Measurements from ENCODE around the gene NDOR1.

Gene NDOR1

GRCh38 chr9:137231372-137232039, 26.0 kb downstream of the NDOR1 start:
- no peaks in the 10 kb centered on the region for H3K9me3 ChIP-seq (ENCODE audit: low read length)
- H3K4me2 ChIP-seq (ENCODE audit: low read length): no peak overlapping the region
- no peaks in the 10 kb centered on the region for H3K79me2 ChIP-seq (ENCODE audit: insufficient read depth, low read length)
- no peaks in the 10 kb centered on the region for H3K9me2 ChIP-seq (ENCODE audit: low read depth, low read length)
- H3K27ac ChIP-seq (ENCODE audit: low read depth, low read length, poor library complexity, severe bottlenecking): no peak overlapping the region
- H3F3A ChIP-seq (ENCODE audit: insufficient read depth, low read length): no peaks in the 10 kb centered on the region
- H3K4me1 ChIP-seq (ENCODE audit: insufficient read depth, low read length, severe bottlenecking): peaks cover under 1% of the 10 kb centered on the region
- H4K20me1 ChIP-seq (ENCODE audit: insufficient read depth, low read length): no peaks in the 10 kb centered on the region
- TF ChIP-seq EZH2 (IDR thresholded peaks at IDR 0.05; ENCODE audit: borderline replicate concordance, low read length): no peak
- TF ChIP-seq, protein P1, sequence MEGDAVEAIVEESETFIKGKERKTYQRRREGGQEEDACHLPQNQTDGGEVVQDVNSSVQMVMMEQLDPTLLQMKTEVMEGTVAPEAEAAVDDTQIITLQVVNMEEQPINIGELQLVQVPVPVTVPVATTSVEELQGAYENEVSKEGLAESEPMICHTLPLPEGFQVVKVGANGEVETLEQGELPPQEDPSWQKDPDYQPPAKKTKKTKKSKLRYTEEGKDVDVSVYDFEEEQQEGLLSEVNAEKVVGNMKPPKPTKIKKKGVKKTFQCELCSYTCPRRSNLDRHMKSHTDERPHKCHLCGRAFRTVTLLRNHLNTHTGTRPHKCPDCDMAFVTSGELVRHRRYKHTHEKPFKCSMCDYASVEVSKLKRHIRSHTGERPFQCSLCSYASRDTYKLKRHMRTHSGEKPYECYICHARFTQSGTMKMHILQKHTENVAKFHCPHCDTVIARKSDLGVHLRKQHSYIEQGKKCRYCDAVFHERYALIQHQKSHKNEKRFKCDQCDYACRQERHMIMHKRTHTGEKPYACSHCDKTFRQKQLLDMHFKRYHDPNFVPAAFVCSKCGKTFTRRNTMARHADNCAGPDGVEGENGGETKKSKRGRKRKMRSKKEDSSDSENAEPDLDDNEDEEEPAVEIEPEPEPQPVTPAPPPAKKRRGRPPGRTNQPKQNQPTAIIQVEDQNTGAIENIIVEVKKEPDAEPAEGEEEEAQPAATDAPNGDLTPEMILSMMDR (IDR thresholded peaks at IDR 0.05; ENCODE audit: low read length): no peak
- peaks cover 12% of the 10 kb centered on the region; the same call in 1 of the 2 replicates for H3K27me3 ChIP-seq (ENCODE audit: insufficient read depth, low read length)
- H3K36me3 ChIP-seq (ENCODE audit: insufficient read depth, low read length): no peaks in the 10 kb centered on the region
- H3K9ac ChIP-seq (ENCODE audit: low read length): no peak overlapping the region
- H3K4me3 ChIP-seq (ENCODE audit: low read depth, low read length, poor library complexity, severe bottlenecking): no peak overlapping the region
- H2AFZ ChIP-seq (ENCODE audit: low read length): no peak overlapping the region

DNA sequence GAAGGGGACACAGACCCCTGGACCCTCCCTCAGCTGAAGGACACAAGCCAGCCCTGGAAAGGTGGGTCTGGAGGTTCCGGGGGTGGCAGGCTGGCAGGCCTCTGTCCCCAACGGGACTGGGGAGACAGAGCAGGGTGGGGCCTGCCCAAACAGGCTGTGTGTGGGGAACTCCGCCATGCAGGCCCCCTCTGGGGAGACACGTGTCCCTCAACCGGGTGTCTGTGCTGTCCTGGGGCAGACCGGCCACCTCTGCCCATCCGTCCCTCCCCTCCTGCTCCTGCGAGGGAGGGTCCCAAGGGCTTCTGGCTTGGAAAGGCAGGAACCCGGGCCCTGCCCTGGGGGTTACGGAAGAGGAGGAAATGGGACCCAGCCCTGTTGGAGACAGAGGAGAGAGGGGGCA, 26.6 kb downstream of the NDOR1 start:
- Histone ChIP-seq H3K9me2 (ENCODE audit: low read depth, low read length) (no peaks in the 10 kb centered on the region), H3K9ac (ENCODE audit: low read length) (no peak overlapping the region), H3K4me2 (ENCODE audit: low read length) (no peak overlapping the region), H3K9me3 (ENCODE audit: low read length) (no peaks in the 10 kb centered on the region), H3K27me3 (ENCODE audit: insufficient read depth, low read length) (peaks cover 12% of the 10 kb centered on the region; the same call in 1 of the 2 replicates), H3K4me3 (ENCODE audit: low read depth, low read length, poor library complexity, severe bottlenecking) (no peak overlapping the region), H3K4me1 (ENCODE audit: insufficient read depth, low read length, severe bottlenecking) (peaks cover 6% of the 10 kb centered on the region), H4K20me1 (ENCODE audit: insufficient read depth, low read length) (no peaks in the 10 kb centered on the region), H2AFZ (ENCODE audit: low read length) (no peak overlapping the region), H3K36me3 (ENCODE audit: insufficient read depth, low read length) (no peaks in the 10 kb centered on the region), H3F3A (ENCODE audit: insufficient read depth, low read length) (no peaks in the 10 kb centered on the region), H3K79me2 (ENCODE audit: insufficient read depth, low read length) (no peaks in the 10 kb centered on the region), H3K27ac (ENCODE audit: low read depth, low read length, poor library complexity, severe bottlenecking) (no peak overlapping the region)
- no peak for TF ChIP-seq EZH2 (IDR thresholded peaks at IDR 0.05; ENCODE audit: borderline replicate concordance, low read length)
- TF ChIP-seq, protein P1 (IDR thresholded peaks at IDR 0.05; ENCODE audit: low read length): no peak

GRCh38 chr9:137232510-137232909, 27.0 kb downstream of the NDOR1 start:
- Histone ChIP-seq H3K4me2 (ENCODE audit: low read length) (no peak overlapping the region), H3K79me2 (ENCODE audit: insufficient read depth, low read length) (no peaks in the 10 kb centered on the region), H3K4me3 (ENCODE audit: low read depth, low read length, poor library complexity, severe bottlenecking) (no peak overlapping the region), H3K9ac (ENCODE audit: low read length) (no peak overlapping the region), H3K9me2 (ENCODE audit: low read depth, low read length) (no peaks in the 10 kb centered on the region), H3K27ac (ENCODE audit: low read depth, low read length, poor library complexity, severe bottlenecking) (no peak overlapping the region), H3K4me1 (ENCODE audit: insufficient read depth, low read length, severe bottlenecking) (peaks cover 8% of the 10 kb centered on the region), H3K27me3 (ENCODE audit: insufficient read depth, low read length) (peaks cover 12% of the 10 kb centered on the region; the same call in 1 of the 2 replicates), H3K9me3 (ENCODE audit: low read length) (no peaks in the 10 kb centered on the region), H3K36me3 (ENCODE audit: insufficient read depth, low read length) (no peaks in the 10 kb centered on the region), H4K20me1 (ENCODE audit: insufficient read depth, low read length) (no peaks in the 10 kb centered on the region), H2AFZ (ENCODE audit: low read length) (no peak overlapping the region), H3F3A (ENCODE audit: insufficient read depth, low read length) (no peaks in the 10 kb centered on the region)
- TF ChIP-seq EZH2 (IDR thresholded peaks at IDR 0.05; ENCODE audit: borderline replicate concordance, low read length): no peak
- TF ChIP-seq, protein P1 (IDR thresholded peaks at IDR 0.05; ENCODE audit: low read length): no peak

Measured in OCI-LY1 (cell line).